ENCODE results near the gene CUZD1. TPM values are rescaled to one million over a fixed set of nuclear protein-coding genes. Genes with fewer than 3 reads are reported as not detected.

Gene CUZD1
- total and polyA plus RNA-seq, 9 of the 15 experiments (the other 6 are each of a cell fraction or from before 2014, with no cell fraction given), result 0.51 to 1.7 (median 1.1) TPM

GRCh38 chr10:122859527-122859926 is 13.9 kb upstream of the CUZD1 start:
- Histone ChIP-seq H3K27me3 (ENCODE audit: control insufficient read depth in 2 of 2, insufficient read depth in 2 of 2, low read length in 2 of 2) (no peaks in the 10 kb centered on the region), H3K4me1 (replicated peaks in 1 of 2; ENCODE audit: control insufficient read depth in 2 of 2, insufficient read depth in 2 of 2, low read length in 2 of 2) (peaks cover 0 to 6% of the 10 kb centered on the region in 2 experiments; a peak in 2 of 5 replicates), H3K4me2 (ENCODE audit: insufficient read depth, low read length) (no peak overlapping the region), H3K9me3 (replicated peaks; ENCODE audit: control insufficient read depth, insufficient read depth, low read depth, low read length) (no peaks in the 10 kb centered on the region), H3K27ac (ENCODE audit: extremely low read depth, low read depth, low read length) (no peak overlapping the region), H3K36me3 (ENCODE audit: control insufficient read depth, insufficient read depth, low read length) (peaks cover 10% of the 10 kb centered on the region; the same call in 2 of the 3 replicates), H3K4me3 (no peak overlapping the region), H3K9me1 (ENCODE audit: control insufficient read depth, insufficient read depth, low read length) (no peaks in the 10 kb centered on the region), H3K9ac (ENCODE audit: insufficient read depth in 1 of 2, low read depth in 2 of 2, low read length in 2 of 2) (no peak overlapping the region), H2AFZ (ENCODE audit: low read depth, low read length) (no peak overlapping the region), H3K79me2 (ENCODE audit: control insufficient read depth, insufficient read depth, low read length) (peaks cover 53% of the 10 kb centered on the region), H4K20me1 (replicated peaks; ENCODE audit: control insufficient read depth, insufficient read depth, low read length) (peaks cover 20% of the 10 kb centered on the region)
- POLR2A ChIA-PET, result no interaction called here
- CTCF ChIA-PET (ENCODE audit: low intra/inter-chr PET ratio), result no interaction called here
- ATAC-seq (no peak), DNase-seq (ENCODE audit: extremely low read depth in 1 of 4, low spot score in 3 of 4) (no peak), FAIRE-seq (no peak)
- BruUV-seq (replicated peaks), result no TSS peak
- WGBS (ENCODE audit: insufficient coverage, low coverage, missing lambda C conversion rate), result 100% methylated on average over 1 of the region's 1 CpG
- intact Hi-C loops (cut with micrococcal nuclease) (no loop called here), in situ Hi-C loops (cut with MboI) (no loop called here)
- TF ChIP-seq SMAD2 (IDR thresholded peaks at IDR 0.05; ENCODE audit: low read depth, low read length), result no peak
- TF ChIP-seq ID3 (CRISPR knock-in tag; IDR thresholded peaks at IDR 0.05), result no peak
- TF ChIP-seq ID3 (tag; IDR thresholded peaks at IDR 0.05), result no peak
- no peak for TF ChIP-seq CREB3 (tag; conservative IDR thresholded peaks at IDR 0.05; ENCODE audit: low read depth)
- TF ChIP-seq SRSF1 (IDR thresholded peaks at IDR 0.05; ENCODE audit: low read depth, low read length), result no peak
- TF ChIP-seq ZBTB1 (CRISPR knock-in tag; IDR thresholded peaks at IDR 0.05; ENCODE audit: borderline replicate concordance, low read depth), result no peak
- TF ChIP-seq SMARCB1 (IDR thresholded peaks at IDR 0.05; ENCODE audit: insufficient read length, low read depth), result no peak
- TF ChIP-seq SRF (CRISPR knock-in tag; IDR thresholded peaks at IDR 0.05), result no peak
- no peak for TF ChIP-seq ZC3H11A (IDR thresholded peaks at IDR 0.05; ENCODE audit: low read depth, low read length)
- TF ChIP-seq NR2C1 (IDR thresholded peaks at IDR 0.05), result no peak
- TF ChIP-seq NR2C1 (tag; IDR thresholded peaks at IDR 0.05), result no peak
- no peak for TF ChIP-seq RBBP5 (IDR thresholded peaks at IDR 0.05; ENCODE audit: borderline replicate concordance, insufficient read depth, low read length, poor library complexity, severe bottlenecking)
- no peak for TF ChIP-seq NUFIP1 (IDR thresholded peaks at IDR 0.05; ENCODE audit: partially characterized antibody)
- no peak for TF ChIP-seq CCAR2 (IDR thresholded peaks at IDR 0.05; ENCODE audit: low read depth, low read length)
- TF ChIP-seq ZNF512 (tag; IDR thresholded peaks at IDR 0.05), result no peak
- no peak for TF ChIP-seq HLTF (IDR thresholded peaks at IDR 0.05)
- TF ChIP-seq THAP12 (CRISPR knock-in tag; IDR thresholded peaks at IDR 0.05), result no peak
